Measurements from ENCODE around the gene ANGPTL8.

ANGPTL8 gene

DNA sequence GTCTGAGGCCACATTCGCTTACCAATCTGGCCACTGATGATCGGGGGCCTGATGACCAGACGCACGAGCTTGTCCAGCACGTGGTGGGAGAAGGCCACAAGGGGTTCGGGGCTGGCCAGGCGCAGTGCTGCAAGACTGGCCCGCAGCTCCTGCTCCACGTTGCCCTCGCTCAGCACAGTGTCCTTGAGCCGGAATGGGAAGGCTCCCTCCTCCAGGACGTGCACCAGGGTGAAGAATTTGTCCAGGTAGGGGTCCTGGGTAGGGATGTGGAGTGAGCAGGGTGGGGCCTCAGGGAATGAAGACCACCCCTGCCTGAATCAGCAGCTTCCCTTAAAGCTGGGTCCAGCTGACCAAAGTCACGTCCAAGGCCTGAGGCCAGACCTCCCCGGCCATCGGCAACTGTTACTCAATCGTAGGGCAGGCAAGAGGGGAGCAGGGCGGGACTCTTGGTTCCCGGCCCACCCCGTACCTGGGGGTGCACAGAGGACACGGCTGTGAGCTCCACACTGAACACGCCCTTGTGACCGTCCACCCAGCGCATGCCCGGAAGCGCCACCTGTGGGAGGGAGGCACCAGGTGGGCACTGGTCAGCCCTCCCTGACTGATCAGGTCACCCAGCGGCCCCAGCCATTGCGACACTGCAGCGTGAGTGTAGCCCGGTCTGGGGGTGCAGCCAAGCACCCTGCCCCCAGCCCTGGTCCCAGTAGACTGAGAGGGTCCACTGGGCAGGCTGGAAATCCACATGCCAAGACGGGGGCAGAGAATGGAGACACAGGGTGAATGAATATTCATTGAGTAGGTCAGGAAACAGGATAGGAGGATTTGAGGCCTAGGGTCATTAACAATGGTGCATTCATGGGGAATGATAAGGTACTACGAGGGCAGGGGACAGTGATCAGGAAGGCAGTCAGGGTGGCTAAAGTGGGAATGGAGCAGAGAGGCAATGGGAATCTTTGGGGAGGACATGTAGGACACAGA lies 2.8 kb upstream of the ANGPTL8 start:
- DNase-seq (ENCODE audit: low spot score) = no peak

DNA sequence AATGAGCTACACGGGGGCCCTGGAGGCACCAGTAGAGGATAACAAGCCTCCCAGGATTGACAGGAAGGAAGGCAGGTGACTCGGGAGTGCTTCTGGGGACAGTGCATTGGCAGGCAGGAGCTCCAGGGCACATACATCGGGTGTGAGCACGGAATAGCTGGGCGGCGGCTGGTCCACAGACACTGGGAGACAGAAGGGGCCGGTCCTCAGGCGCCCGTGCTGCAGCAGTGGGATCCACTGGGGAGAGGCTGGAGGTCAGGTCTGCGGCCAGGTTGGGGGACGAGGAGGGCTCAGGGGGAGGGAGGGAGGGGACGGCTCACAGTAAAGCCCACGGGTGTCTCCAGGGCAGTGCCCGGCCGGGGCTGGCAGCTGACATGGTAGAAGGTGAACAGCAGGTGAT lies 2.1 kb upstream of the ANGPTL8 start:
- no peak for DNase-seq (ENCODE audit: low spot score)

DNA sequence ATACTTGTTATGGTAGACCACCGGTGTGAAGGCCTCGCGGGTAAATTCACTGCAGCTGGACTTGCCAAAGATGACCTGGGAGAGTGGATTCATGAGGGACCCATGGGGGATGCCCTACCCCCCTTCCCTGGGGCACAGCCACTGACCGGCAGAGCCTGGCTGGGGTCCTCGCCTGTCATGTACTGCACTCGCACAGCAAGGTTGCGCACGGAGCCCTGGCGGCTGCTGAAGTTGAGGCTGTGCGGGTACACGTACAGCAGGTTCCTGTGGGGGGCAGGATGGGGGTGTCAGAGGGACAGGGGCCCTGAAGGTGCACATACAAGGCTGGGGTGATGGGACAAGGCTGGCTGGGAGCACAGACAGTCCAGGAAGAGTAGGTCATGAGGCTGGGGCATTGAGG lies 1.4 kb upstream of the ANGPTL8 start:
- DNase-seq (ENCODE audit: low spot score) = no peak

DNA sequence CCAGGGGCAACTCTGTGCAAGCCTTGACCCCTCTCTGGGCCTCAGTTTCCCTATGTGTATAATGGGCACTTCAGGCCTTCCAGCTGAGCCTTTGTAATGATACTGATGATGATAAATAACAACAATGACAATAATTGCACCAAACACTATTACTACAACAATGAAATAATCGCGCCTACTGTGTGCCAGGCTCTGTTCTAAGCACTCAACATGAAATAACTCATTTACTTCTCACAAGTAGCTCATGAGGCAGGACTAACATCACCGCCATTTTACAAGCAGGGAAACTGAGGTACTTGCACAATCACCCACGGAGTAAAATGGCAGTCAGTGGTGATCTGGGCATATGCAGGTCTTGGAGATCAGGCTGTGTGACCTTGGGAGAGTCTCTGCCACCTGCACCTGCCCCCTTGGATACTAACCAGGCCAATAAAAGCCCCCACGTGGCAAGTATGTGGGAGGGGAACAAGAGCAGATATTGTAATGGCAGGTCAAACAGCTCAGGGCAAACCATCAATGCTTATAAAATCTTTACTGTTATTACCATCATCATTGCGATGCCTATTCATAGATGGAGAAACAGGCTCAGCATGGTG lies 540 bp upstream of the ANGPTL8 start:
- DNase-seq (ENCODE audit: low spot score) = no peak

DNA sequence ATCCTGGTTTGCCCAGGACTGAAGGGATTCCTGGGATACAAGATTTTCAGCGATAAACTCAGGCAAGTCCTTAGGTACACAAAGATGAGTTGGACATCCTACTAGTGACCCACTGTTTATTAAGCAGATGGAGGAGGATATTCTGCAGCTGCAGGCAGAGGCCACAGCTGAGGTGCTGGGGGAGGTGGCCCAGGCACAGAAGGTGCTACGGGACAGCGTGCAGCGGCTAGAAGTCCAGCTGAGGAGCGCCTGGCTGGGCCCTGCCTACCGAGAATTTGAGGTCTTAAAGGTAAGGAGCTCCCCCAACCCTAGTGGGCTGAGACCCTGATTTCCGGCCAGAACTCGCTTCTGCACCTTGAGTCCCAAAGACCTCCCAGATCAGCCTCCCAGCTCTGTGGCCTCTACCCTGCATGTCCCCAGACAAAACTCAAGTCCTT lies 607 bp downstream of the ANGPTL8 start:
- DNase-seq (ENCODE audit: low spot score) = no peak

DNA sequence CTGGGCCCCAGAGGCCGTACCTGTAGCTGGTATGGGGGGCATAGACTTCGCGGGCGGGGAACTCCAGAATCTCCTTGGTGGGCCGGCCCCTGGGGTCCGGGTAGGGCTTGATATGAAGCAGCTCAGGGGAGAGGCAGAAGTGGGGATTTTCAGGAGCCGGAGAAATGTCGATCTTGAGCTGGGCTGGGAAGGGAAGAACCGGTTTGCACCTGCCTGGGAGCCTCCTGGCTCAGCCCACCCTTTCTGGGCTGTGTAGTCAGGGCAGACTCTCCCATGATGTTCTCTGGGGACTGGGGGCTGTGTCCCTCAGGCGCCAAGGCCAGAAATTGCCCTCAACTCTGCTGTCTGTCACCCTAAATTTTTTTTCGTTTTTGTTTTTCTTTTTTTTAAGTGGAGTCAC lies 2.6 kb downstream of the ANGPTL8 start:
- DNase-seq (ENCODE audit: low spot score) = no peak

DNA sequence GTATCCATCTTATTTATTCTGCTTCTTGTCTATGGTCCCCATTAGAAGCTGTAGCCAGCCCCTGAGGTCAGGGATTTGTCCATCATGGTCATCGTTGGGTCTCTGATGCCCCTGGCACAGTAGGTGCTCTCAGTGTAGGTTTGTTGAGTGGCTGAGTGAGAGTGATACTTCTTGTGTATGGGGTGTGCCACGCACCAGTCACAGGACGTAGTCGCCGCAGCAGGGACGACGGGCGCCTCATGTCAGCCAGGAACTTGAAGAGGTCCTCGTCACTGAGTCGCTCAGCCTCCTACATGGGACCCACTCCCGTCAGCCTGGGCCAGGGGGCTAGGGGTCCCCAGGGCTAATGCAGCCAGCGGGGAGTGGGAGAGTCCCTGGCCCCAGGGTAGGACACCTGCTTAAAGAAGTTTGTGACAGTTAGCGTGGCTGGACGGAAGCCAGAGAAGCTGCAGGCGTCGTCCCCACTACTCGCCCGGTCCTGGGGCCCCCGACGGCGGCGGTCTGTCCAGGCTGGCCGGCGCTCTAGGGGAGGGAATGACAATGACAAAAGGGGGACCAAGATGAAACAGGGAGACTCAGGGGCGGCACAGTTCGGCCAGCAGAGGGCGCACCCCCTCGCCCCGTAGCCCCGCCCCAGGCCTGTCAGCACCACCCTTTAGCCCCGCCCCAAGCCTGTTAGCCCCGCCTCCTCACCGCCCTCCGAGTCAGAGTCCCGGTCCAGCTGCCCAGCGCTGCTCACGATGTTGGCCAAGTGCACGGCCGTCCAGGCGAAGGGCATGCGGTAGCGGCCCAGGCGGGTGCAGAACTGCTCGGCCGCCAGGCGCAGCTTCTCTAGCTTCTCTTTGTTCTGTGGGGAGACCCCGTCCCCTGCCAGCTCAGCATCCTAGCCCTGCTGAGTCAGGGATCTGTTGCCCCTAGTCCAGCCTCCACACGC lies 3.7 kb downstream of the ANGPTL8 start:
- peak; percentile 56 for DNase-seq (ENCODE audit: low spot score)

DNA sequence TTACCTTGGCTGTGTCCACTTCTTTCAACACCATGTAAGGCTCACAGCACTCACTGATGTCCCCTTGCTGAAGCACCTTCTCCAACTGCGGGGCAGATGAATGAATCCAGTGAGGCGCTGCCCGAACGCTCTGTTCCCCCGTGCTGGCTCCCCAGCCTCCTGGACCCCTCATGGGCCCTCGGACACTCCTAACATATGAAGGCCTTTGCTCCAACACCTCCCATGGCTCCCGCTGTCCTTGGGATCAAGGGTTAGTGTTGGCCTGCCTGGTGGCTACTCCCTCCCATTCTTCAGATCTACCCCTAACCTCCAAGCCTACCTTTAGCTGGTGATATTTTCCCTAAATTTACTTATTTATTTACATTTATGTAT lies 4.4 kb downstream of the ANGPTL8 start:
- DNase-seq (ENCODE audit: low spot score) = no peak

DNA sequence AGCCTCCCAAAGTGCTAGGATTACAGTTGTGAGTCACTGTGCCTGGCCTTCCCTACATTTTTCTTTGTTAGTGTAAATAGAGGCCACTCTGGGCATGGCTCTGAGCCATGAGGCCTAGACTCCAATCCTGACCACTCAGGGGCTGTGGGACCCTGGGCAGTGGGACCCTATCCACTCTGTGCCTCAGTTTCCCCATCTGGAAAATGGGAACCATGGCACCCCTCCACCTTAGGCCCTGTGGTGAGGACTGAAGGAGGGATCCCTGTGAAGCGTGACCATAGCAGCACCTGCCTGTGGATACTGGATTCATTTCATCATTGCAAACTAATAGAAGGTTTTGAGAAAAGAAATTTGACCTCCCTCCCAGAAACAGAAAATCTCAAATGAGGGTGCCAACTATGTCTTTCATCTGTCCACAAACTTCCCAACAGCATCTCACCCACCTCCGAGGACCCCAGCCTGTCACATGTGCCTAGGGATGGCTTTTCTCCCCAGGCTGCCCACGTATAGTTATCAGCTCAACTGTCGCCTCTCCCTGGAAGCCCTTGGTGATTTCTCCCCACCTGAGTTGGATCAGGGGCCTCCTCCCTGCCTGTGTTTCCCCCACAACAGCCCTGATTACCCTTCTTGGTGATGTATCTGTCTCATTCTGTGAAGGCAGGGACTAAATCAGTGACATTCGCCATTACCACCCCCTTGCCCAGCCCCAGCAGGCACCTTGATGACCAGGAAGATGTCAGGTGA lies 5.6 kb downstream of the ANGPTL8 start:
- no peak for DNase-seq (ENCODE audit: low spot score)

DNA sequence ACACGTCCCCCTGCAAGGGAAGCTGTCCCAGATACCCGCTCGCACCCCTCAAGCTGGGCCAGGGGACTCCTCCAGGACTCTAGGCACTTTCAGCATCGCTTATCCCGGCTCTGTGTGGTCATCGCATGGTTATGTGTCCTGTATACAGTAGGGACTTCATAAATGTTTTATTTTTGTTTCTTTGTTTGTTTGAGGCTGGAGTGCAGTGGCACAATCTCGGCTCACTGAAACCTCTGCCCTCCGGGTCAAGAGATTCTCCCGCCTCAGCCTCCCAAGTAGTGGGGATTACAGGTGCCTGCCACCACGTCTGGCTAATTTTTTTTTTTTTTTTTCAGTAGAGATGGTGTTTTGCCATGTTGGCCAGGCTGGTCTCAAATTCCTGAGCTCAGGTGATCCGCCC lies 7.5 kb downstream of the ANGPTL8 start:
- no peak for DNase-seq (ENCODE audit: low spot score)

DNA sequence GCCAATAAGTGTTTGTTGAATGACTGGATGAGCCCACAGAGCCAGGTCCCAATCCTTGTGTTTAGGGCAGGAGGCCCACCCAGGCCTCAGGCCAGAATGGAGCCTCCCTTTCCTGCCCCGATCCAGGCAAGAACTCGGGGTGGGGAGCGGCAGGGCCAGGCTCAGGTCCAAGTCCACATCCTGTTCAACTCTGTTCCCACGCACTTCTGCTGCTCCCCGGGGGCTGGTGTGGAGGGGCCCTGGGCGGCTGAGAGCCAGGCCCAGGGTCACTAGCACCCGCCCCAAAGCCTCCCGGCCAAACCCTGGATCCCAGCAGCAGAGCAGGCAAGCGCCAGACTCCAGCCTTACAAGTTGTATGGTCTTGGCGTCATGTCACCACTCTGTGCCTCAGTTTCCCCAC lies 8.0 kb downstream of the ANGPTL8 start:
- DNase-seq (ENCODE audit: low spot score) = no peak

DNA sequence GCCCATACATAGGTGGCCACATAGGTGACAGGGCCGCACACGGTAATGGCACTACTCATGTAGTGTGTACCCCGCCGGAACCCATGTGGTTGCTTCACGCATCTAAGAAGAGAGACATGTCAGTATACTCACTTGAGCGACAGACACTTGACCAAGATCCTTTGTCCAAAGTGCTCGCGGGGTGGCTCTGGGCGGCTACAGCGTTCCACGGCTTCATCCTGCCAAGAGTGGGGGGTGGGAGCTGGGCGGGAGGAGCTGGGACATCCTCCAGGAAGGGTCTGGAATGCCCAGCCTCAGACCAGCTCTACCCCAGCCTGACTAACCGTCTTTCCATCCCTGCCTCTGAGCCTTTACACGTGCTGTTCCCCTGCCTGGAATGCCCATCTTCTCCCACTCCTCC lies 8.5 kb downstream of the ANGPTL8 start:
- DNase-seq (ENCODE audit: low spot score) = no peak

DNA sequence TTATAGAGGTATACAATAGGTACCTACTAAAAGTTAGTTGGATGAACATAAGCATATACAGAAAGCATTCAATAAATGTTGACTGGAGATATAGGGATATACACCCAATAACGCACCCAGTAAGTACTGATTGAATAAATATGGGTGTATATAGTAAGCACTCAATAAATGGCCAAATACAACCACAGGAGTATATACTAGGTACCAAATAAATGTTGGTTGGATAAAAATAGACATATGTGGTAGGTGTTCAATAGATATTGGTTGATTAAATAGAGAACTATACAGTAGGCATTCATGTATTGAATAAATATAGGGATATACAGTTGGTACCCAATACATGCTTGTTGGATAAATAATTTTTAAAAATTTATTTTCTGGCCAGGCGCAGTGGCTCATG lies 9.4 kb downstream of the ANGPTL8 start:
- DNase-seq (ENCODE audit: low spot score) = no peak

DNA sequence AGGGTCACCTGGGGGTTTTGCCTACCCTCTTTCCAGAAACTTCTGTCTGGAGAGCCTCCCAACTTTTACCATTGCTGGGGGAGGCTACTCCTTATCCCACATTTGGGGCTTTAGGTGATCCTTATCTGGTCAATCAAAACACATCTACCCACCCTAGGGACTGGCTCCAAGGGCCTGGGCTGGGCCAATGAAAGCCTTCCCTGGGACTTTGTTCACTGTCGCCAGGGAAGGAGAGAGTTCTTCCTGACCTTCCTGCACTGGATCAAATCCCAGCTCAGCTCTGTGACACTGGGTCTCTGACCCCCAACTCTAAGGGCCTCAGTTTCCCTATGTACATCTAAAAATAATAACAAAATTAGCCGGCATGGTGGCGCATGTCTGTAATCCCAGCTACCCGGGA lies 11.8 kb downstream of the ANGPTL8 start:
- no peak for DNase-seq (ENCODE audit: low spot score)

DNA sequence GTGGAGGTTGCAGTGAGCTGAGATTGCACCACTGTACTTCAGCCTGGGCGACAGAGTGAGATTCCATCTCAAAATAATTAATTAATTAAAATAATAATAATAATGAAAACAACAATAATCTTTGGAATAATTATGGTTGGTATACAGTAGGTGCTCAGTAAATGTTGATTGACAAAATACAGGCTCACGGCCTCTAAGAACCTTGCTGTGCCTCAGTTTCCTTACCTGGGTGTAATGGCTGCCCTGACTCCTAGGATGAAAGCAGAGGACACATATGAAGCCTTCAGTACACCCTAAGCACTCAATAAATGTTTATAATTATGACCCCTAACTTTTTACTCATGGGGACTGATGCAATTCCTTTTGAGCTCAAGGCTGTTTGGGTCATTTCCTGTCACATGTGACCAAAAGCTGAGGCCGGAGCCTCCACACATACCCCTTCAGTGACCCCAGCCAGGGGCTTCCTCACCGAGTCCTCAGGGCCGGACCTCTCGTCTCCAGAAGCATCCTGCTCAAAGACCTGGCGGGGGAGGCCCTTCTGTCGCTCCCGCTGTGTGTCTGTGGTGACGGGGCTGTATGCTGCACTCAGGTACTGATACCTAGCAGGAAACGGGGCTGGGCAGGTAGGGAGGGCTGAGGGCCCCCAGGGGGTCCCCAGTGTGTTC lies 12.4 kb downstream of the ANGPTL8 start:
- no peak for DNase-seq (ENCODE audit: low spot score)

DNA sequence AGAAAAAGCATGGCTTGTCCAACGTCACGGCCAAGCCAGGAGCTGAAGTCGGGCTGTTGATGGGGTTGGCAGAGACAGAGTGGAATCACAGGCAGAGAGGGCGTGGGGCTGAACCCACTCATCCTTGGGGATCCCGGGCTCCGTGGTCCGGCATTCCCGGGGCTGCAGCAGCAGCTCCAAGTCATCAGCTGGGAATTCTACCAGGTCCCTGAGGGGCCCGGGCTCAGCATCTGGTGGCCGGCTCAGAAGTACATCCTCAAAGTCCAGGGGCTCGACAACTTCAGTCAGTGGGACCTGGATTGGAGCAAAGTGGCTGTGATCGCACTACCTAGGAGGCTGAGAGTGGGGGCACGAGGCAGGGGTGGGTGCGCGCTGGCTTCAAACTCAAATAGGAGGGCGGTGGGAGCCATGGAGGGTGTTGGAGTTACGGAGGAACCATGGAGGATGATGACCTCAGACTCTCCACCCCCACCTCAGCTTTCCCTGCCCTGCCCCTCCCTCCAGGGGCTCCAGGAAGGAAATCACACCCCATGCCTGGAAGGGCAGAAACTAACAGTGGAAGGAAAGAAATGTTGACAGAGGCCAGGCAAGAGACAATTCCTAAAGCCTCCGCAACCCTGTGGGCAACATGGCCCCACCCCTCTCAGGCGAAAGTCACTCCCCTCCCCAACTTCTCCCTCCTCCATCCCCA lies 13.4 kb downstream of the ANGPTL8 start:
- no peak for DNase-seq (ENCODE audit: low spot score)

DNA sequence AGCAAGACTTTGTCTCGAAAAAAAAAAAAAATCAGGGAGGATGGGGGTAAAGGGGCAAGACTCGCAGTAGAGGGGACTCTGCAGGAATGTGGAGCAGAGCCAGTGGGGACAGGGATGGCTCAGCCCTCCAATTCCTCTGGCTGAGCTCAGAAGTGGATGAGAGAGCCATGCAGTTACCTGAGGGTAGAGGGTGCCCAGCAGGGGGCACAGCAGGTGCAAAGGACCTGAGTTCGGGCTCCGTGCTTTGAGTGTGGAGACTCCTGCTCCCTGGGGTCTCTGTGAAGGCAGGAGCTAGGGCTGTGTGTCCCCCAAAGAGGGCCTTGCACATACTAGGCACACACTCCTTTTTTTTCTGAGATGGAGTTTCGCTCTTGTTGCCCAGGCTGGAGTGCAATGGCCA lies 15.2 kb downstream of the ANGPTL8 start:
- DNase-seq (ENCODE audit: low spot score) = no peak

DNA sequence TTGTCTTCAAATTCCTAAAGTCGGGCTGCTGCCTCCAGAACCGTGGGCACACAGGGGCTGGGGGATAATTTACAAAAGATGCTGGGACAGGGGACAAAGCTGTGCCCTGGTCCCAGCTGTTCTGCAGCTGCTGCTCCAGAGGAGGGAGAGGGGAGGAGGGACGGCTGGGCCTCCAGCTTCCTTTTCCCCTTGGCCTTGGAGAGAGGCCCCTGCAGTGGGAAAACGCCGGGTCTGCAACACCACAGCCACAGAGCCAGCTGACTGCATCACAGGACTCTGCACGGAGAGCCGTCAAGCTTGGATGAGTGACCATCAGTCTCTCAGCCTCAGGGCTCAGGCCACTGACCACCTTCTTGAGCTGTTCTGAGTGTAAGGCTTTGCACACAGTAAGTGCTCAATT lies 16.8 kb downstream of the ANGPTL8 start:
- peak; percentile 14 for DNase-seq (ENCODE audit: low spot score)

DNA sequence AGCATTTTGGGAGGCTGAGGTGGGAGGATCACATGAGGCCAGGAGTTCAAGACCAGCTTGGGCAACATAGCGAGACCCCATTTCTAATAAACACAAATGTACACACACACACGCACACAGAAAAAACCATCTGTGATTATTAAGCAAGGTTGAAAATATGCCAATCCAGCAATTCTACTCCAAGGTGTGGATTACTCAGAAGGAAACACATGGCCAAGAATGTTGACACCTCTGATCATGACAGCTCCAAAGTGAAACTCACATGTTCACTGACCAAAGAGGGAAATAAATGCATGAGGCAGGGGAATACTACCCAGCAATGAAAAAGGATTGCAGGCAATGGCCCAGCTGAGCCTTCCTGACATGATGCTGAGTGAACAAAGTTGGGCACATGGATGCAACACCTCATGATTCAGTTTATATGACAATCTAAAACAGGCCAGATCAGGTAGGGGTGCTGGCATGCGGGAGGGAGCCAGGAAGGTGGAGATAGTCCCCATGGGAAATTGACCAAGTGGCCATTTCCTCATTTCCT lies 18.5 kb downstream of the ANGPTL8 start:
- DNase-seq (ENCODE audit: low spot score) = no peak

DNA sequence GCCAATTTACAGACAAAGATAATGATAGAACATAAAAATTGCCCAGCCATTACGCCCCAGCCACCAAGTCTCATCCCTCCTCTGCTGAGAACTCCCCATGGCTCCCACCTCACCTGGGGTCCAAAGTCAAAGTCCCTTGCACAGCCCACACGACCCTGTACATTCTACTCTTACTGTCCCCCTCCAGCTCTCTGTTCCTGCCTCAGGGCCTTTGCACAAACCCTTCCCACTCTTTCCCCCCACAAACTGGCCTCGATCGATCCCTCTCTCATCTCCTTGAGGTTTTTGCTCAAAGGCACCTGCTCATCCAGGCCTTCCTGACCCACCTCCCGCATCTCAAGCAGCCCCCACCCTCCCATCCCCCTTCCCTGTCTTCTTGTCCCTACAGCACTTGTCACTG lies 21.6 kb downstream of the ANGPTL8 start:
- no peak for DNase-seq (ENCODE audit: low spot score)

Measured in kidney tubule cell (primary cell).